Sigmoid colon (tissue), 4 donors: ENCODE results near the gene TPRKB.

Experiments
- EP300 ChIP-seq, 4 donors: sonication (generic); formaldehyde crosslinking; IDR thresholded peaks; one replicate each; pipeline ENCODE4 v1.6.1; 2017; ENCODE audit warnings: antibody characterized with exemption in 4 of 4
- POLR2A ChIP-seq, 2 donors: fragments of 450-650 bp; IDR thresholded peaks; one replicate each; pipeline ENCODE4 v1.6.1; 2016; ENCODE audit warnings: antibody characterized with exemption in 2 of 2, mild to moderate bottlenecking in 2 of 2, moderate library complexity in 2 of 2
- POLR2AphosphoS5 ChIP-seq, 4 donors: sonication (generic); formaldehyde crosslinking; IDR thresholded peaks; one replicate each; pipeline ENCODE4 v1.6.1; 2017; ENCODE audit warnings: antibody characterized with exemption in 4 of 4
- TF ChIP-seq, protein P1 (sequence below), 4 experiments: fragments of 450-650 bp in 3 of 4; fragments of 200-600 bp in 1 of 4; IDR thresholded peaks; one replicate each; pipeline ENCODE4 v1.5.1; 2016 to 2019; ENCODE audit warnings: antibody characterized with exemption in 4 of 4, mild to moderate bottlenecking in 3 of 4, moderate library complexity in 2 of 4

GRCh38 chr2:73701968-73702665 lies 35.0 kb downstream of the TPRKB start:
- TF ChIP-seq POLR2AphosphoS5 (IDR thresholded peaks at IDR 0.05) (no peak), EP300 (IDR thresholded peaks at IDR 0.05) (no peak), POLR2A (IDR thresholded peaks at IDR 0.05) (no peak)
- TF ChIP-seq, protein P1, sequence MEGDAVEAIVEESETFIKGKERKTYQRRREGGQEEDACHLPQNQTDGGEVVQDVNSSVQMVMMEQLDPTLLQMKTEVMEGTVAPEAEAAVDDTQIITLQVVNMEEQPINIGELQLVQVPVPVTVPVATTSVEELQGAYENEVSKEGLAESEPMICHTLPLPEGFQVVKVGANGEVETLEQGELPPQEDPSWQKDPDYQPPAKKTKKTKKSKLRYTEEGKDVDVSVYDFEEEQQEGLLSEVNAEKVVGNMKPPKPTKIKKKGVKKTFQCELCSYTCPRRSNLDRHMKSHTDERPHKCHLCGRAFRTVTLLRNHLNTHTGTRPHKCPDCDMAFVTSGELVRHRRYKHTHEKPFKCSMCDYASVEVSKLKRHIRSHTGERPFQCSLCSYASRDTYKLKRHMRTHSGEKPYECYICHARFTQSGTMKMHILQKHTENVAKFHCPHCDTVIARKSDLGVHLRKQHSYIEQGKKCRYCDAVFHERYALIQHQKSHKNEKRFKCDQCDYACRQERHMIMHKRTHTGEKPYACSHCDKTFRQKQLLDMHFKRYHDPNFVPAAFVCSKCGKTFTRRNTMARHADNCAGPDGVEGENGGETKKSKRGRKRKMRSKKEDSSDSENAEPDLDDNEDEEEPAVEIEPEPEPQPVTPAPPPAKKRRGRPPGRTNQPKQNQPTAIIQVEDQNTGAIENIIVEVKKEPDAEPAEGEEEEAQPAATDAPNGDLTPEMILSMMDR (IDR thresholded peaks at IDR 0.05): no peak
